ENCODE data around the gene SCAMP3. TPM values are rescaled to one million over a fixed set of nuclear protein-coding genes. Genes with fewer than 3 reads are reported as not detected.

Gene SCAMP3
- total and polyA plus RNA-seq, 10 of the 15 experiments (the other 5 are each of a cell fraction or from before 2014, with no cell fraction given): 17.2 to 133 (median 87.3) TPM

- TF ChIP-seq NRF1 (conservative IDR thresholded peaks at IDR 0.05; ENCODE audit: low read depth, low read length): peak; percentile 23; the same call in 1 of the 2 replicates
- peak; percentile 59 for TF ChIP-seq MEF2B (IDR thresholded peaks at IDR 0.05; ENCODE audit: partially characterized antibody, poor library complexity, severe bottlenecking)
- no peak for TF ChIP-seq NR2F1 (conservative IDR thresholded peaks at IDR 0.05)
- no peak for TF ChIP-seq FOS (IDR thresholded peaks at IDR 0.05; ENCODE audit: borderline replicate concordance, extremely low read depth, insufficient read length)
- TF ChIP-seq KLF5 (IDR thresholded peaks at IDR 0.05; ENCODE audit: partially characterized antibody): no peak
- no peak for TF ChIP-seq ATF7 (IDR thresholded peaks at IDR 0.05; ENCODE audit: low read depth)
- TF ChIP-seq BACH1 (IDR thresholded peaks at IDR 0.05; ENCODE audit: borderline replicate concordance): peak; percentile 18; the same call in 1 of the 2 replicates
- TF ChIP-seq SIN3A (IDR thresholded peaks at IDR 0.05; ENCODE audit: low read depth, low read length): peak; percentile 87; the same call in 1 of the 2 replicates
- 0 out of 6 replicates have a peak, but pooled peaks of 1 of the 3 experiments have one; percentile 4 for TF ChIP-seq CTCF (IDR thresholded peaks at IDR 0.05 in 2 of 3, conservative IDR thresholded peaks at IDR 0.05 in 1 of 3; ENCODE audit: control insufficient read depth in 2 of 3, extremely low read depth in 1 of 3, insufficient read depth in 1 of 3, low read depth in 3 of 3, low read length in 3 of 3)
- TF ChIP-seq FOXM1 (IDR thresholded peaks at IDR 0.05; ENCODE audit: low read depth, low read length): no peak
- TF ChIP-seq SRF (IDR thresholded peaks at IDR 0.05; ENCODE audit: low read depth in 2 of 2, low read length in 2 of 2): no peak
- TF ChIP-seq MEF2A (IDR thresholded peaks at IDR 0.05; ENCODE audit: insufficient read depth, low read depth, low read length): no peak
- no peak for TF ChIP-seq KDM1A (IDR thresholded peaks at IDR 0.05; ENCODE audit: borderline replicate concordance)
- no peak; the same call in 1 of the 2 replicates for TF ChIP-seq NBN (IDR thresholded peaks at IDR 0.05)
- TF ChIP-seq CREB1 (IDR thresholded peaks at IDR 0.05; ENCODE audit: low read depth): peak; percentile 78
- TF ChIP-seq TCF7 (IDR thresholded peaks at IDR 0.05; ENCODE audit: borderline replicate concordance): no peak
- TF ChIP-seq IRF4 (IDR thresholded peaks at IDR 0.05; ENCODE audit: low read depth, low read length): no peak
- no peak for TF ChIP-seq SMARCA5 (IDR thresholded peaks at IDR 0.05)
- no peak for TF ChIP-seq ZNF217 (IDR thresholded peaks at IDR 0.05)
- TF ChIP-seq BHLHE40 (IDR thresholded peaks at IDR 0.05; ENCODE audit: borderline replicate concordance in 1 of 2, low read depth in 2 of 2, low read length in 1 of 2): peak; percentile 52 to 85; a peak in 3 of 4 replicates
- TF ChIP-seq, protein P1, sequence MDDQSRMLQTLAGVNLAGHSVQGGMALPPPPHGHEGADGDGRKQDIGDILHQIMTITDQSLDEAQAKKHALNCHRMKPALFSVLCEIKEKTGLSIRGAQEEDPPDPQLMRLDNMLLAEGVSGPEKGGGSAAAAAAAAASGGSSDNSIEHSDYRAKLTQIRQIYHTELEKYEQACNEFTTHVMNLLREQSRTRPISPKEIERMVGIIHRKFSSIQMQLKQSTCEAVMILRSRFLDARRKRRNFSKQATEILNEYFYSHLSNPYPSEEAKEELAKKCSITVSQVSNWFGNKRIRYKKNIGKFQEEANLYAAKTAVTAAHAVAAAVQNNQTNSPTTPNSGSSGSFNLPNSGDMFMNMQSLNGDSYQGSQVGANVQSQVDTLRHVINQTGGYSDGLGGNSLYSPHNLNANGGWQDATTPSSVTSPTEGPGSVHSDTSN (IDR thresholded peaks at IDR 0.05; ENCODE audit: insufficient replicate concordance, low read depth, low read length): peak; percentile 57
- TF ChIP-seq ESRRA (IDR thresholded peaks at IDR 0.05; ENCODE audit: low read length): no peak
- TF ChIP-seq HDGF (IDR thresholded peaks at IDR 0.05): peak; percentile 83
- TF ChIP-seq GABPA (IDR thresholded peaks at IDR 0.05; ENCODE audit: low read depth): no peak
- TF ChIP-seq SUPT20H (IDR thresholded peaks at IDR 0.05; ENCODE audit: borderline replicate concordance, control insufficient read depth, low read depth, low read length): no peak
- peak; percentile 91 for TF ChIP-seq USF1 (IDR thresholded peaks at IDR 0.05; ENCODE audit: borderline replicate concordance, extremely low read length, insufficient read depth, low read depth, low read length)
Measured at GRCh38 chr1:155273343-155274245, 11.4 kb upstream of the SCAMP3 start, which contains the start of gene CLK2 (continued).

Data from GM12878 (cell line).